Fibroblast of peridontal ligament (primary cell): ENCODE data around the gene SOX5.

Experiments used
- DNase-seq: peaks from one replicate; pipeline ENCODE4 v3.0.0-alpha.2; 2010; ENCODE audit errors: extremely low read depth

The SOX5 gene

GRCh38 chr12:23600919-23601318 is 348.6 kb downstream of the SOX5 start:
- DNase-seq, result no peak

DNA sequence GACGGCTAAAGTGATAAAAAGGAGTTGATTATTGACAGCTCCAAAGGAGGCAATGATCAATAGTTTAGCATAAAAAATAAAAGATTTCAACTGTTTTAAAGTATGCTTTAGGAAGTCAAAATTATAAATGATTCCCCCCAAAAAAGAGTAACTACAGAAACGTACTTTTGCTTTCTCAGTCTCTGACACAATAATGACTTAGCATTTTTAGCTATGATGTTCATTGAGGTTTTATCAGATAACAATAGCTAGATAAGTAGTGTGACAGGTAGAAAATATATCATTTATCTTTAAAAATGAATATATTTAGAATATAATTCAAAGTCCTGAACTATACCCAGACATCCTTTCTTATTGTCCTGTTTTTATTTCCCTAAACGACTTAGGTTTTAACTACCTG is 352.9 kb downstream of the SOX5 start:
- no peak for DNase-seq

DNA sequence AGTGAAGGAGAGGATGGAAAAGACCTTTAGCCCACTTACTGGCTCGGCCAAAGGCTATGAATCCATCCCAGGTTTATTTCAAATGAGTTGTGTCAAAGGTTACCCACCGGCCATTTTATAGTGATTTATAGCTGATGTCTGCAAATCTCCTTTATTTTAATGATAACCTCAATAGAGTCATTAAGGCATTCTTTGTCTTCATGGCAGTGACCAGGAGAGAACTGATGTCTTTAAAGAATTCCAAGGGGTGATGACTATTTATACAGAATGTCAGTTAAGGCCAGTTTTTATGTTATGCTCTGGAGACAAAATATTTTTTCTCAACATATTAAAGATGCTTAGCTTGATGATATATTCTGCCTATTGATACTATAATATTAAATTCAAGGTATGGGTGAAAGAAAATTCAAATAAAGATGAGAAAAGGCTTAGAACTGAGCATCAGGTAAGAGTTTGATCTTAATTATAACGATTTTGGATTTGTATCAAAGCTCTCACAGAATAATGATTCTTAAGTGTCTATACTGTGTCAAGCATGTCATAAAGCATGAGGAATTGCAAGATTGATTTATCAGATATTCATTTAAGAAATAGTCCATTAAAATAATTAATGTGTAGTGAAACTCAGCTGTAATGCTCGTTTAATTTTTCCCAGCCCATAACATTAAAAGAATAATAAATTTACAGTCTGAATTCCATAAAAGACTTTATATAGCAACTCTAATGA is 361.5 kb downstream of the SOX5 start:
- DNase-seq, result no peak

DNA sequence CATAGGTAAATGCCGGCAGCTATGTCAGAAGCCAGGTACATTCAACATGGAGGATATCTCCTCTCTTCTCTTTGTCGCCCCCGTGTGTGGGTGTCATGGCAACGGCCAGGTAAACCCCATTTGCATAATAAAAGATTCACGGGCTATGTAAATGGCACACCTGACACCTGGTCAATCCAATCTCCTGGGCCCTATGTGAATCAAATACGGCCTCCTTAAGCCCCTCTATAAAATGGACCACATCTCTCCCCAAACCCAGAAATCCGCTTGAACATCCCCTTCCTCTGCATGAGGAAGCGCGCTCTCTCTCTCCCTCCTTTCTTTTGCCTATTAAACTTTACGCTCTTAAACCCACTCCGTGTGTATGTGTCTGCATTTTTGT is 363.7 kb downstream of the SOX5 start:
- no peak for DNase-seq

GRCh38 chr12:23585156-23585781 is 364.2 kb downstream of the SOX5 start:
- DNase-seq, result no peak

- no peak for DNase-seq
Measured at GRCh38 chr12:23581913-23582312, 367.6 kb downstream of the SOX5 start.

DNA sequence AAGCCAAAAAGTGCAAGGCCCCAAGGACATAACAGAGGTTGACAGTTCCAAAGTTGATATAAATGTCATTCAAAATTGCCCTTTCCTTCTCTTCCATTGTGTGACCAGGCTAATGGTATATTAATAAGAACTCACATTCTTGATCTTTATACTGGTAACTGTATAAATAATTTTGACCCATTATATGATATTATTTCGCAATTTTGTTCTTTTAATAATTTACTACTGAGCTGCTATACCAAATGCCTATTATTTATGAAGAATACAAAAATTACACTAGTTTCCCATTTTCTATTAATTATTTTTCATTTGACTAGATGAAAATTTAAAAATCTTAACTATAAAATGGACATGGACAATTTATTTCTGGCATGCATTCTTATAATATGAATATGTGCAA is 370.2 kb downstream of the SOX5 start:
- DNase-seq, result no peak

- DNase-seq, result no peak
Measured at GRCh38 chr12:23576372-23576771, 373.1 kb downstream of the SOX5 start.

DNA sequence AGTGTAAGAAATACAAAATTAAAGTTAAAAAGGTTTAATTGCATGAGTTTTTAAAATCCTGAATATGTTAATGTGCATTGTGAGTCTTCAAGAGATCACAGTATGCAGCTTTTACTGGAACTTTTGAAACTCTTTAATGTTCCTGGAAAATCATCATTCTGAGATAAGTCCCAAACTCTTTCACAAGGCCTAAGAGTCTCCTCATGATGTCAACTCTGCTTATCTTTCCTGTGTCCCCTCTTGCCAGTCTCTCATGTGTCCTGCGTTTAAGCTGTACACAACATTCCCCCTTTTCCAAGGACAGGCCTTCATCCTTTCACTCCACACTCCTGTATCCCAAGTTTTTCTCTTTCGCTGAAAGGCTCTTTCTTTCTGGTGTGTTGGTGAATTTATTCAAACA is 380.1 kb downstream of the SOX5 start:
- no peak for DNase-seq

DNA sequence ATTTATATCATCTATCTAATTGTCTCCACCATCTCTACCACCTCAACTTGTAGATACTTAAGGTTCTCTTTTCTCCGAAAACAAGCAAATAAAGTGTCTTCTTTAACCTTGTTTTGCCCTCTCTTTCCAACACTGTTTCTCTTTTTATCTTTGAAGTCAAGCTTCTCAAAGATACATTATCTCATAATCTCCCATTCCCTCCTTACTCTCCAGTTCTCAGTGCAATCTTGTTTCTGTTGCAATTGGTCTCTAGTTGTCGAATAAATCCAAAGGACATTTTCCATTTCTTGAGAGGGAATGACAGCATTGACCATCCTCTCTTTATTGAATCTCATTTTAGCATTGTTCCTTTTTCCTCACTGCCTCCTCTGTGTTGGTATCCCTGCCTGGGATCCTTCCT is 383.3 kb downstream of the SOX5 start:
- DNase-seq, result no peak

DNA sequence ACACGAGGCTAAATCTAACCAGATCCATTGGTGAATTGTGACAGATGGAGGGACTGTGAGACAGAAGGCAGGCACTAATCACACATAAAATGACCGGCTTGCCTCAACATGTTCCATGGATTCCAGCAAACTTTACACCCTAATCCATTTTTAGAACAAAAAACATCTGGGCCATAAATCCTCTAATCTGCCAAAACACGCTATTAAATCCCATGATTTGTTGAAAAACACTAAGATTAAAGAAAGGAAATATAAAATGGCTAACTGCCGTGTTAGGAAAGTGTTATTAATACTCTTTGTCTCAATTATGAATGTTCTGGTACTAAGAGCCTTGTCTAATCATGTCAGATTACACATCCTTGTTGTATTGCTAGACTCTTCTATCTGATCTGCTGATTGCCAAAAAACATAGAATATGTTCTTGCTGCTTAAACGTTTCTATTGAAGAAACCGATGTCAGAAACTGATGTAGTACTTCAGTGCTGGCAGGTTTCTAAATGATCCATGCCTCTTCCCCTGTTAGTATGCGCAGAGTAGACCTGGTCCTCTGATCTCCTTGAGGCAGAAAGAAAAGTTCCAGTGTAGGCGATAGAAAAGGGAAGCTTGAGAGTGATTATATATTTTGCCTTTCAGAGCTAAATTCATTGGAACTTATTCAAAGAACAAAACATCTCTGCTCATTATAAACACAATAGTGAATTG is 384.9 kb downstream of the SOX5 start:
- no peak for DNase-seq

DNA sequence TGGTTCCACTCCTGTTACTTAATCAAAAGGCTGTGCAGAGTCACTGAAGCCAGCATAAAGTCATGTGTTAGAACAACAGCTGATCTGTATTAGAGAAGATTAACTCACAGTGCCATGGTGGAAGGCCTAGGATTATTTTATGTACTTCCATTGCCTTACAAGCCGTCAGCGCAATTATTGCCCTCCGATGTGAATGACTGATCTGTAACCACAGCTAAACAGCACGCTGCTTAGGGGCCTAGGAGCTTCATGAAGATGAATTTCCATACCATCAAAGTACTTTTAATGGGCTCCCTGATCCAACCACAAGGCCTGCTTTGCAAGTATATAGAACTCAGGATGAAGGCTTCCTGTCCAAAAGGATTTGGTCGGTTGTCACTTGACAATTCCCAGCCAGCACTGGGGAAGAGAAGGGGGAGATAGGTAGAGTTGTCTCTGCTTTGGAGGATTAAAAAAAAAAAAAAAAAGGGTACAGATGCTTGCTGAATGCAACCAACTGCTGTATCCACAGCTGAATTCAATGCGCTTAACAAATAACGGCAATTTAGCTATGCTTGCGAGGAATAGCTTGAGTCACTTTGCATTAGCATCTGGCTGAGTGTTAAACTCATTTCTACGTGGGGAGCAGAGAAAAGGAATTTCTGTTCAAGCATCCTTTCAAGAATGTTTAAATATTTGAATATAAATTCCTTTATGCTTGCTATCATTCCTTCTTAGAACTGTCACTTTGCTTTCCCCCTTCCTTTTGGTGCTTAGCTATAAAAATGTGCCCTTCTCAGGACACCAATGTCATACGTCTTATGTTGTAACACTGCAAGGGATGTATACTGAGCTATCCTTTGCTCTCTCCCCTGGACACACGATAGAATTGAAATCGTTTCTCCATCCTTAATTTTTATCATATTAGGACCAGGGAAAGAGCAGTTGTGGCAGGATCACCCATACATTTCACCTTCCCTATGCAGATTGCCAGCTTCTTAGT is 387.8 kb downstream of the SOX5 start:
- DNase-seq, result no peak

DNA sequence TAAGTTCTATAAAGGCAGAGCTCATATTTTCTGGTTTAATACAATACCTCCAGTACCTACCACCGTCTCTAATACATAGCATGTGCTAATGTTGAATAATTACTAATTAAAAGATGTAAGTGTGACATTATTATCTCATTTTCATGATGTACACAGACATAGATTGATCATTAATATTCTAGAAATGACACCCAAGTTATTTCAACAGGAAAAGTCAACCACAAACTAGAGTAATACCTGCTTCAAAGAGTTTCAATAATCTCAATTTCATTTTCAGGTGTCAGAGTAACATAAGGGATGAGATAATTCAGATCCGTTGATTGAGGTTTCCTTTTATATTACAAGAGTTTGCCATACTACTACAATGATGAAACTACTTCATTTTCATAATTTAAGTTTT is 388.9 kb downstream of the SOX5 start:
- DNase-seq, result no peak

DNA sequence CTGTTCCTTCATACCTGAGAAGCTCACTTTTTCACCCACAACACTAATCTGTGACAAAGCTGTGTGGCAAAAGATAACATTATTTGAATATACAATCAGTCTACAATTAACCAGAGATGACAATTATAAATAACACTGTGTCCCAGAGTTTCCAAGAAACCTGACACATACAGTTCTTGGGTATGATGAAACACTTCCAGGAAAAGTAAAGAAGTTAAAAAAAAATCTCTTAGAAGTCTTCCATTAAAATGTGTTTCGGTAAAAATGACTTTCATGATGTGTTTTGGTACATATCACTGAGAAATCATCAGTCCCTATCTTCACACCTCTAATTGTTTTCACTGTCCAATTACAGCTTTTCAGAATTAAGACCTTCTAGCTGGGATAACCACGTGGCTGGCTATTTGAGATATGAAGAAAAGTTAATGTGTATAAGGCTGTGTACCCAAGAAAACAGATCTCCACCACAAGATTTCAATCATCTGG is 390.2 kb downstream of the SOX5 start:
- no peak for DNase-seq

DNA sequence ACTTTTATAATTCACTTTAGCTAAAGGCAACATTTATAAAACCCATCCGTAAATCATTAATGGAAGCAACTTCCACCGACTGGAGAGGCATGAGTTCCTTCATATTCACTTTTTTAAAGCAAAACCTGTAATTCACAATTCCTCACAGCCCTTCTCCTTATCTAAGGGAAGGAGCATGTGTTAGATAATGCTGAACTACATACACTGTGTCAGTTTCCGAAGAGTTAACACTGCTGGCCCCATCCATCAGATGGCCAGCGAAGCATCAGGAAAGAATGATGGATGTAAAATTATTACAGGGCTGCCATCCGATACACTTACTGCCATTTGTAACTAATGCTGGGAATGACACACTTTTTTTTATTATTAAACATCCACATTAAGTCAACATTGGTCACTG is 392.8 kb downstream of the SOX5 start:
- DNase-seq, result no peak

- DNase-seq, result no peak
Measured at GRCh38 chr12:23555825-23556207, 393.7 kb downstream of the SOX5 start.

- no peak for DNase-seq
Measured at GRCh38 chr12:23555180-23555824, 394.2 kb downstream of the SOX5 start.

- DNase-seq, result no peak
Measured at GRCh38 chr12:23552417-23552816, 397.1 kb downstream of the SOX5 start.

- no peak for DNase-seq
Measured at GRCh38 chr12:23550753-23551152, 398.7 kb downstream of the SOX5 start.

GRCh38 chr12:23548742-23549141 is 400.7 kb downstream of the SOX5 start:
- no peak for DNase-seq

DNA sequence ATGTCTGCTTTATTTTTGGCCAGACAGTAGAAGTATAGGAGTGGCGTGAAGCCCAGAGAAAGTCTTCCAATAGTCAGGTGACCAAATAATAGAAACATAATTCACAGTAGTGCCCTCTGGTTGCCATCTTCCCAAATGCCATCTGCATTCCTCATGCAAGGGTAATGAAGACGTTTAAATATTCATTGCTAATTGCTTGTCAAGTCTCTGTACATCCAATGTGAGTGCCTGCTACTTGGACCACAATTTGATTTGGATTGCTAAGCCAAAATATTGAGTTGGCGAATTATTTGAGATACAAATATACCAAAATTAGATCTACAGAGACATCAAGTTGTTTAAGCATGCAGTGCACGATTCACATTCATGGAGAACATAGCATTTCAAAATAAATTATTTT is 402.7 kb downstream of the SOX5 start:
- no peak for DNase-seq
